RWPE2 (cell line): ENCODE measurements around the gene AGTPBP1.
A peak's percentile ranks its signal among the peaks of the same experiment; 100 is the strongest.
"Not testable (repeated sequence)": the region's sequence is repeated elsewhere in the genome, so short reads cannot be mapped to it uniquely, and the experiment has no call there.

ENCODE experiments used
- ATAC-seq: fragments of 200-7000 bp; cut with Tn5 transposase; 3 replicates; pipeline ENCODE4 v1.9.1; 2021; ENCODE audit warnings: low read depth
- DNase-seq: peaks from one replicate; pipeline ENCODE4 v3.0.0-alpha.2; 2020; ENCODE audit warnings: low spot score
- H3K27ac ChIP-seq: fragments of 450-650 bp; 2 replicates; pipeline ENCODE4 v1.5.1; 2017; ENCODE audit warnings: mild to moderate bottlenecking; ENCODE audit not compliant: poor library complexity, severe bottlenecking
- H3K27me3 ChIP-seq: fragments of 250-450 bp; sonication (Bioruptor Pico); 2 replicates; pipeline ENCODE4 v1.5.1; 2021; ENCODE audit warnings: mild to moderate bottlenecking, moderate library complexity; ENCODE audit not compliant: insufficient read depth, poor library complexity, severe bottlenecking
- H3K36me3 ChIP-seq: fragments of 250-450 bp; sonication (Bioruptor Pico); 2 replicates; pipeline ENCODE4 v1.5.1; 2020; ENCODE audit warnings: low read depth, mild to moderate bottlenecking, moderate library complexity
- H3K4me1 ChIP-seq: fragments of 250-450 bp; sonication (Bioruptor Pico); 2 replicates; pipeline ENCODE4 v1.5.1; 2021; ENCODE audit warnings: mild to moderate bottlenecking, moderate library complexity; ENCODE audit not compliant: insufficient read depth, poor library complexity, severe bottlenecking
- H3K4me3 ChIP-seq: fragments of 250-450 bp; sonication (Bioruptor Pico); 2 replicates; pipeline ENCODE4 v1.5.1; 2021; ENCODE audit warnings: mild to moderate bottlenecking, moderate library complexity; ENCODE audit not compliant: severe bottlenecking
- H3K9me3 ChIP-seq: fragments of 250-450 bp; sonication (Bioruptor Pico); 2 replicates; pipeline ENCODE4 v1.5.1; 2021; ENCODE audit warnings: mild to moderate bottlenecking, moderate library complexity; ENCODE audit not compliant: severe bottlenecking
- TF ChIP-seq, protein P1 (sequence below): fragments of 450-650 bp; IDR thresholded peaks from one replicate; pipeline ENCODE4 v1.5.1; 2017; ENCODE audit warnings: mild to moderate bottlenecking, moderate library complexity; ENCODE audit not compliant: poor library complexity, severe bottlenecking

AGTPBP1 gene, protein sequence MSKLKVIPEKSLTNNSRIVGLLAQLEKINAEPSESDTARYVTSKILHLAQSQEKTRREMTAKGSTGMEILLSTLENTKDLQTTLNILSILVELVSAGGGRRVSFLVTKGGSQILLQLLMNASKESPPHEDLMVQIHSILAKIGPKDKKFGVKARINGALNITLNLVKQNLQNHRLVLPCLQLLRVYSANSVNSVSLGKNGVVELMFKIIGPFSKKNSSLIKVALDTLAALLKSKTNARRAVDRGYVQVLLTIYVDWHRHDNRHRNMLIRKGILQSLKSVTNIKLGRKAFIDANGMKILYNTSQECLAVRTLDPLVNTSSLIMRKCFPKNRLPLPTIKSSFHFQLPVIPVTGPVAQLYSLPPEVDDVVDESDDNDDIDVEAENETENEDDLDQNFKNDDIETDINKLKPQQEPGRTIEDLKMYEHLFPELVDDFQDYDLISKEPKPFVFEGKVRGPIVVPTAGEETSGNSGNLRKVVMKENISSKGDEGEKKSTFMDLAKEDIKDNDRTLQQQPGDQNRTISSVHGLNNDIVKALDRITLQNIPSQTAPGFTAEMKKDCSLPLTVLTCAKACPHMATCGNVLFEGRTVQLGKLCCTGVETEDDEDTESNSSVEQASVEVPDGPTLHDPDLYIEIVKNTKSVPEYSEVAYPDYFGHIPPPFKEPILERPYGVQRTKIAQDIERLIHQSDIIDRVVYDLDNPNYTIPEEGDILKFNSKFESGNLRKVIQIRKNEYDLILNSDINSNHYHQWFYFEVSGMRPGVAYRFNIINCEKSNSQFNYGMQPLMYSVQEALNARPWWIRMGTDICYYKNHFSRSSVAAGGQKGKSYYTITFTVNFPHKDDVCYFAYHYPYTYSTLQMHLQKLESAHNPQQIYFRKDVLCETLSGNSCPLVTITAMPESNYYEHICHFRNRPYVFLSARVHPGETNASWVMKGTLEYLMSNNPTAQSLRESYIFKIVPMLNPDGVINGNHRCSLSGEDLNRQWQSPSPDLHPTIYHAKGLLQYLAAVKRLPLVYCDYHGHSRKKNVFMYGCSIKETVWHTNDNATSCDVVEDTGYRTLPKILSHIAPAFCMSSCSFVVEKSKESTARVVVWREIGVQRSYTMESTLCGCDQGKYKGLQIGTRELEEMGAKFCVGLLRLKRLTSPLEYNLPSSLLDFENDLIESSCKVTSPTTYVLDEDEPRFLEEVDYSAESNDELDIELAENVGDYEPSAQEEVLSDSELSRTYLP

DNA sequence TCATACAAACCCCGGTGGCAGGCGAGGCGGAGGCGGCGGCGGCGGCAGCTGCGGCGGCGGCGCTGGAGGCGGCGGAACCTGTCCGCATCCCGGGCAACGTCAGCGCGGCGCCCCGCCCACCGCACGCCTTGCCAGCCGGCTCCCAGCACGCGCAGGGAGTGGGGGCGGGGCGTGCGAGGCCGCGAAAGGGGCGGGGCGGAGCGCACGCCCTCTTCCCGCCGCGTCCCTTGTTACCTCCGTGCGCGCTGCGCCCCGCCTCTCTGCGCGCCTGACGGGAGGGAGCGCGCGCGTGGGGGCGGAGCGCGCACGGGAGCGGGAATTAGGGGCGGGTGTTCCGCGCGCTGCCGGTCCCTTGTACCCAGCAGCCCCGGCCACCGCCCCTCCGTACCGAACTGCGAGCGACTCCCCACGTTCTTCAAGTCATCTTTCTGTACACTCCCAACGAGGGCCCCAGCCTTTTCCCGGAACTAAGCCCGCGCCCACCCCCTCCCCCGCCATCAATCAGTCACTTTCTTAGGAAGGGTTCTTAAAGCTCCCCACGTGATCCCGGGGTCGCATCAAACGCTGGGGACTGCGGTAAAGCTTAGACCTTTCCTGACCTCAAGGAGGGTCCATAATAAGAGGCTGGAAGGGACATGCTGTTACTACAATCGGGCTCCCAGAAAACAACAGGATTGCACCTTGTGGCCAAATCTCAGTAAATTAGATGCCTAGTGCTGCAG lies at the start of gene AGTPBP1:
Gene AGTPBP1 (minus strand): TSS at position 80 of the 722 bp plus-strand sequence. CDS start 29,421 bp downstream, outside the sequence.
- peaks cover 12% of the 10 kb centered on the region for H3K4me1 ChIP-seq
- peak within 1 kb of the TSS; percentile 94 for H3K4me3 ChIP-seq
- TF ChIP-seq, protein P1, sequence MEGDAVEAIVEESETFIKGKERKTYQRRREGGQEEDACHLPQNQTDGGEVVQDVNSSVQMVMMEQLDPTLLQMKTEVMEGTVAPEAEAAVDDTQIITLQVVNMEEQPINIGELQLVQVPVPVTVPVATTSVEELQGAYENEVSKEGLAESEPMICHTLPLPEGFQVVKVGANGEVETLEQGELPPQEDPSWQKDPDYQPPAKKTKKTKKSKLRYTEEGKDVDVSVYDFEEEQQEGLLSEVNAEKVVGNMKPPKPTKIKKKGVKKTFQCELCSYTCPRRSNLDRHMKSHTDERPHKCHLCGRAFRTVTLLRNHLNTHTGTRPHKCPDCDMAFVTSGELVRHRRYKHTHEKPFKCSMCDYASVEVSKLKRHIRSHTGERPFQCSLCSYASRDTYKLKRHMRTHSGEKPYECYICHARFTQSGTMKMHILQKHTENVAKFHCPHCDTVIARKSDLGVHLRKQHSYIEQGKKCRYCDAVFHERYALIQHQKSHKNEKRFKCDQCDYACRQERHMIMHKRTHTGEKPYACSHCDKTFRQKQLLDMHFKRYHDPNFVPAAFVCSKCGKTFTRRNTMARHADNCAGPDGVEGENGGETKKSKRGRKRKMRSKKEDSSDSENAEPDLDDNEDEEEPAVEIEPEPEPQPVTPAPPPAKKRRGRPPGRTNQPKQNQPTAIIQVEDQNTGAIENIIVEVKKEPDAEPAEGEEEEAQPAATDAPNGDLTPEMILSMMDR: no peak
- no peaks in the 10 kb centered on the region for H3K36me3 ChIP-seq
- H3K9me3 ChIP-seq: no peaks in the 10 kb centered on the region
- H3K27me3 ChIP-seq: peaks cover 8% of the 10 kb centered on the region
- peak within 1 kb of the TSS; percentile 54 for H3K27ac ChIP-seq
- ATAC-seq (peak; percentile 68), DNase-seq (peak; percentile 89)

GRCh38 chr9:85786116-85786515 lies 44.4 kb upstream of the AGTPBP1 start:
- not testable (repeated sequence) for H3K36me3 ChIP-seq, H3K4me1 ChIP-seq, DNase-seq, H3K9me3 ChIP-seq, H3K27ac ChIP-seq, H3K4me3 ChIP-seq, H3K27me3 ChIP-seq
- TF ChIP-seq, protein P1: peak; percentile 50
- peak; percentile 61; the same call in 2 of the 3 replicates for ATAC-seq

DNA sequence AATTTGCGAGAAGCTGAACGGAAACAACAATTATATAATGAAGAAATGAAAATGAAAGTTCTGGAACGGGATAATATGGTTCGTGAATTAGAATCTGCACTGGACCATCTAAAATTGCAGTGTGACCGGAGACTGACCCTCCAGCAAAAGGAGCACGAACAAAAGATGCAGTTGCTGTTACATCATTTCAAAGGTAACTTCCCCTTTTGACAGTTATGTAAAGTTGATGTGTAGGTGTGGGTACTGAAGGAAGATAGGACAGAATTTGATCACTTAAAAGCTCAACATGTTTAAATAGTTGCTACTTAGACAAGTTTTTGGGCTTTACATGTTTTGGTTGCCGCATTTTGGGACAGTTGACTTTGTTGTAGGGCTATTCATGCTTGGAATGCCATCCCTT lies 32.1 kb upstream of the AGTPBP1 start:
- ATAC-seq, H3K36me3 ChIP-seq, H3K9me3 ChIP-seq, H3K4me3 ChIP-seq, DNase-seq, H3K27ac ChIP-seq, H3K27me3 ChIP-seq, H3K4me1 ChIP-seq: not testable (repeated sequence)

DNA sequence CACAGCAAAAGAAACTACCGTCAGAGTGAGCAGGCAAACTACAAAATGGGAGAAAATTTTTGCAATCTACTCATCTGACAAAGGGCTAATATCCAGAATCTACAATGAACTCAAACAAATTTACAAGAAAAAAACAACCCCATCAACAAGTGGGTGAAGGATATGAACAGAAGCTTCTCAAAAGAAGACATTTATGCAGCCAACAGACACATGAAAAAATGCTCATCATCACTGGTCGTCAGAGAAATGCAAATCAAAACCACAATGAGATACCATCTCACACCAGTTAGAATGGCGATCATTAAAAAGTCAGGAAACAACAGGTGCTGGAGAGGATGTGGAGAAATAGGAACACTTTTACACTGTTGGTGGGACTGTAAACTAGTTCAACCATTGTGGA lies 20.0 kb upstream of the AGTPBP1 start:
- H3K27me3 ChIP-seq, H3K9me3 ChIP-seq, H3K27ac ChIP-seq, H3K4me1 ChIP-seq, H3K4me3 ChIP-seq, H3K36me3 ChIP-seq, ATAC-seq, DNase-seq: not testable (repeated sequence)

GRCh38 chr9:85757716-85758115 lies 16.0 kb upstream of the AGTPBP1 start:
- not testable (repeated sequence) for H3K27me3 ChIP-seq, DNase-seq, H3K27ac ChIP-seq, H3K4me3 ChIP-seq, H3K4me1 ChIP-seq, H3K36me3 ChIP-seq, ATAC-seq, H3K9me3 ChIP-seq

- not testable (repeated sequence) for H3K27ac ChIP-seq, H3K27me3 ChIP-seq, ATAC-seq, H3K4me1 ChIP-seq, DNase-seq, H3K36me3 ChIP-seq, H3K4me3 ChIP-seq, H3K9me3 ChIP-seq
Observed at GRCh38 chr9:85756216-85756615, 14.5 kb upstream of the AGTPBP1 start.
